SU-DHL-6 (cell line): ENCODE data around the gene RHEX.
"Not testable (repeated sequence)": the region's sequence is repeated elsewhere in the genome, so short reads cannot be mapped to it uniquely, and the experiment has no call there.

Source experiments
- H2AFZ ChIP-seq: fragments of 200-600 bp; sonication (generic); 2 replicates; pipeline ENCODE4 v1.6.1; 2014; ENCODE audit warnings: low read depth, mild to moderate bottlenecking, moderate library complexity, mixed read lengths, antibody characterized with exemption, low read length; ENCODE audit not compliant: severe bottlenecking
- H3F3A ChIP-seq: fragments of 200-600 bp; shearing (Covaris generic); 2 replicates; pipeline ENCODE4 v1.6.0; 2016; ENCODE audit warnings: antibody characterized with exemption, mild to moderate bottlenecking; ENCODE audit not compliant: insufficient read depth
- H3K27ac ChIP-seq: fragments of 200-600 bp; sonication (generic); 2 replicates; pipeline ENCODE4 v1.5.1; 2016; ENCODE audit warnings: low read depth, mild to moderate bottlenecking, low read length, moderate library complexity, mixed read lengths
- H3K27me3 ChIP-seq: fragments of 200-600 bp; sonication (generic), shearing (Covaris generic); 2 replicates; pipeline ENCODE4 v1.6.0; 2014; ENCODE audit warnings: mild to moderate bottlenecking, low read length
- H3K36me3 ChIP-seq: fragments of 200-600 bp; sonication (generic); 2 replicates; pipeline ENCODE4 v1.6.1; 2014; ENCODE audit warnings: mild to moderate bottlenecking, low read length, mixed read lengths
- H3K4me2 ChIP-seq: fragments of 300-600, 200-600 bp; shearing (Covaris generic), sonication (generic); 2 replicates; pipeline ENCODE4 v1.6.0; 2014; ENCODE audit warnings: low read length, low read depth, mild to moderate bottlenecking; ENCODE audit not compliant: poor library complexity, severe bottlenecking
- H3K4me3 ChIP-seq: fragments of 200-600 bp; sonication (generic); 2 replicates; pipeline ENCODE4 v1.5.1; 2014; ENCODE audit warnings: antibody characterized with exemption, low read length, mild to moderate bottlenecking, mixed read lengths; ENCODE audit not compliant: insufficient read depth, poor library complexity, severe bottlenecking
- H3K79me2 ChIP-seq: fragments of 200-600 bp; sonication (generic); 2 replicates; pipeline ENCODE4 v1.6.1; 2014; ENCODE audit warnings: mild to moderate bottlenecking, low read length, moderate library complexity; ENCODE audit not compliant: insufficient read depth
- H3K9ac ChIP-seq: fragments of 200-600 bp; sonication (generic); 2 replicates; pipeline ENCODE4 v1.7.0; 2014; ENCODE audit warnings: mild to moderate bottlenecking, low read length
- H3K9me2 ChIP-seq: fragments of 200-600 bp; sonication (generic); replicated peaks from 2 replicates; pipeline ENCODE4 v1.6.1; 2014; ENCODE audit warnings: low read length; ENCODE audit not compliant: insufficient read depth
- H3K9me3 ChIP-seq: fragments of 200-600 bp; sonication (generic); 2 replicates; pipeline ENCODE4 v1.6.1; 2014; ENCODE audit warnings: low read length, mixed read lengths; ENCODE audit not compliant: insufficient read depth
- H4K20me1 ChIP-seq: fragments of 200-600 bp; sonication (generic); 2 replicates; pipeline ENCODE4 v1.6.1; 2014; ENCODE audit warnings: low read depth, mild to moderate bottlenecking, antibody characterized with exemption, low read length, moderate library complexity, mixed read lengths
- EZH2phosphoT487 ChIP-seq: fragments of 200-600 bp; sonication (generic), shearing (Covaris generic); conservative IDR thresholded peaks from 2 replicates; pipeline ENCODE4 v1.6.1; 2018; ENCODE audit warnings: mild to moderate bottlenecking, antibody characterized with exemption, low read length, moderate library complexity, mixed read lengths
- TF ChIP-seq, protein P1 (sequence below): fragments of 200-600 bp; sonication (generic); IDR thresholded peaks from one replicate; pipeline ENCODE4 v1.5.1; 2017; ENCODE audit warnings: antibody characterized with exemption, mild to moderate bottlenecking, low read length, moderate library complexity; ENCODE audit not compliant: insufficient read depth, poor library complexity, severe bottlenecking

Gene RHEX

DNA sequence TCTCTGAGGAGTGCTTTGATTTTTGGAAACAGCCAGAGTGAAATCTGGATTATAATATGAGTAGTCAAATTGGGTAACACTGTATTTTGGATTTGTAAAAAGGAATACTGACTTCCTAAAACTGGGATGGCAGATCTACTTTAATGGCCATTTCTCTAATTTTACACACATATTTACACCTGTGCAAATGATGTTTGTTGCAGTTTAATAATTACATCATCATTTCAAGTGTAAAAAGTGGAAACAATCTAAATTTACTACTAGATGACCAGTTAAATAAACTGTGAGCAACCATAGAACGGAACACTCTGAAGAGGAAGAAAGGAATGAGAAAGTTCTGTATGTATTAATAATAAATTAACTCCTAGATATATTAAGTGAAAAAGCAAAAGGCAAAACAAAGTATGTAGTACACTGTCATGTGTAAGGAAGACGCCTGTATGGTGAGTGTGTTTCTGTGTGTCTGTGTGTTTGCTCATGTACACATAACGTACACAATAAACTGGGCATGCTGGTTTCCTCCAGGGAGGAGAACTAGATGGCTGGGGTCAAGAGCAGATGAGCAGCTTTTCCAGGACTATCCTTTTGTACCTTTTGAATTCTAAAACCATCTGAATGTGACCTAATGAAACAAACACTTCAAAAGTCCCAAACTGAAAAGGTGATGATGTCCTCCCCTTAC lies 2.9 kb upstream of the RHEX start:
- H3K27ac ChIP-seq, result peak overlapping the region; percentile 96
- TF ChIP-seq, protein P1, sequence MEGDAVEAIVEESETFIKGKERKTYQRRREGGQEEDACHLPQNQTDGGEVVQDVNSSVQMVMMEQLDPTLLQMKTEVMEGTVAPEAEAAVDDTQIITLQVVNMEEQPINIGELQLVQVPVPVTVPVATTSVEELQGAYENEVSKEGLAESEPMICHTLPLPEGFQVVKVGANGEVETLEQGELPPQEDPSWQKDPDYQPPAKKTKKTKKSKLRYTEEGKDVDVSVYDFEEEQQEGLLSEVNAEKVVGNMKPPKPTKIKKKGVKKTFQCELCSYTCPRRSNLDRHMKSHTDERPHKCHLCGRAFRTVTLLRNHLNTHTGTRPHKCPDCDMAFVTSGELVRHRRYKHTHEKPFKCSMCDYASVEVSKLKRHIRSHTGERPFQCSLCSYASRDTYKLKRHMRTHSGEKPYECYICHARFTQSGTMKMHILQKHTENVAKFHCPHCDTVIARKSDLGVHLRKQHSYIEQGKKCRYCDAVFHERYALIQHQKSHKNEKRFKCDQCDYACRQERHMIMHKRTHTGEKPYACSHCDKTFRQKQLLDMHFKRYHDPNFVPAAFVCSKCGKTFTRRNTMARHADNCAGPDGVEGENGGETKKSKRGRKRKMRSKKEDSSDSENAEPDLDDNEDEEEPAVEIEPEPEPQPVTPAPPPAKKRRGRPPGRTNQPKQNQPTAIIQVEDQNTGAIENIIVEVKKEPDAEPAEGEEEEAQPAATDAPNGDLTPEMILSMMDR, result no peak
- no peak for TF ChIP-seq EZH2phosphoT487

DNA sequence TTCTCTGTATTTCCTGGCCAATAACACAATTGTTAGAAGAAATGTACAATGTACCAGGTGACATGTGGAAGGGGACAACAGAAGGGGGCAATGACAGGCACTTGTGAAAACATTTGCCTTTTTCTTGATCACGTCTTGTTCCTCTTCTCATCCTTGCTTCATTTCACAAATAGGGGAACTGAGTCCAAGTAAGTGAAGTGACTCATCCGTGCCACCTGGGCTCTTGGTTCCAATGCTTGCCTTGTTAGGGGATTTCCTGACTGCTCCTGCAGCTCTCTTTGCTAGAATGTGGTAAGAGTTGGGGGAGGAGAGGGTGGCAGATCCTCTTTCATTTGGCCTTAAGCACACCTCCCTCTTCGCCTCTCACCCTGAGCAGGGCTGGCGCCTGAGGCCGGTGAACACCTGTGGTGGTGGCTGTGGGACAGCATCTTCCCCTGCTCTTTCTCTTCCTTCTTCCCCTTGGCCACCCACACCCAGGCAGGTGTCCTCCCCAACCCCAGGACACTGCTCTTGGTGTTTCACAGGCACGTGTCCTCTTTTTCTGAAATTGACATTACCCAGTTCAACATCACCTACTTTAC lies 2.2 kb upstream of the RHEX start:
- Histone ChIP-seq H4K20me1 (no peaks in the 10 kb centered on the region), H3K79me2 (peaks cover 35% of the 10 kb centered on the region), H3K36me3 (no peaks in the 10 kb centered on the region), H3K4me2 (peak overlapping the region; percentile 64), H2AFZ (no peak overlapping the region), H3F3A (peaks cover 64% of the 10 kb centered on the region), H3K27ac (peak overlapping the region; percentile 96), H3K4me3 (peak overlapping the region; percentile 28), H3K9me3 (no peaks in the 10 kb centered on the region), H3K9ac (peak overlapping the region; percentile 74), H3K9me2 (no peaks in the 10 kb centered on the region), H3K27me3 (no peaks in the 10 kb centered on the region)
- TF ChIP-seq, protein P1, result peak; percentile 26
- no peak for TF ChIP-seq EZH2phosphoT487

More for the DNA sequence above, 2.9 kb upstream of the RHEX start:
- peaks cover 66% of the 10 kb centered on the region for H3F3A ChIP-seq
- no peak overlapping the region for H2AFZ ChIP-seq
- peak overlapping the region; percentile 50 for H3K4me2 ChIP-seq
- peak overlapping the region; percentile 33 for H3K9ac ChIP-seq
- no peaks in the 10 kb centered on the region for H3K9me2 ChIP-seq
- H3K36me3 ChIP-seq, result no peaks in the 10 kb centered on the region
- H3K79me2 ChIP-seq, result peaks cover 28% of the 10 kb centered on the region
- peak overlapping the region; percentile 5 for H3K4me3 ChIP-seq
- no peaks in the 10 kb centered on the region for H3K9me3 ChIP-seq
- H3K27me3 ChIP-seq, result no peaks in the 10 kb centered on the region
- H4K20me1 ChIP-seq, result no peaks in the 10 kb centered on the region

DNA sequence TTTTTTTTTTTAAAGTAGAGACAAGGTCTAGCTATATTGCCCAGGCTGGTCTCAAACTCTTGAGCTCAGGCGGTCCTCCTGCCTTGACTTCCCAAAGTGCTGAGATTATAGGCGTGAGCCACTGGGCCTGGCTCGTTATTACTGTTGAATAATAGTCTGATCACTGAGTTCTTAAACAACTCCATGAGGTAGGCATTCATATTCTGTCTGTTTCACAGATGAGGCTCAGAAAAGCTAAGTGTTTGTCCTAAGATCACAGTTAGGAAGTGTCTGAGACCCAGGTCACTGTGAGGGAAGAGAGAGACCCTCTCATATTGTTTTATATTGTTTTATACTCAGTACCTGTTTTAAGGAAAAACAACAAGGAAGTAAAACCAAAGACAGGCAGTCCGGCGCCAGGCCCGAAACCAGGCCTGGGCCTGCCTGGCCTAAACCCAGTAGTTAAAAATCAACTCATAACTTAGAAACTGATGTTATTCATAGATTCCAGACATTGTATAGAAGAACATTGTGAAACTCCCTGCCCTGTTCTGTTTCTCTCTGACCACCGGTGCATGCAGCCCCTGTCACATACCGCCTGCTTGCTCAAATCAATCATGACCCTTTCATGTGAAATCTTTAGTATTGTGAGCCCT lies 625 bp upstream of the RHEX start:
- peak overlapping the region; percentile 83 for H3K4me2 ChIP-seq

DNA sequence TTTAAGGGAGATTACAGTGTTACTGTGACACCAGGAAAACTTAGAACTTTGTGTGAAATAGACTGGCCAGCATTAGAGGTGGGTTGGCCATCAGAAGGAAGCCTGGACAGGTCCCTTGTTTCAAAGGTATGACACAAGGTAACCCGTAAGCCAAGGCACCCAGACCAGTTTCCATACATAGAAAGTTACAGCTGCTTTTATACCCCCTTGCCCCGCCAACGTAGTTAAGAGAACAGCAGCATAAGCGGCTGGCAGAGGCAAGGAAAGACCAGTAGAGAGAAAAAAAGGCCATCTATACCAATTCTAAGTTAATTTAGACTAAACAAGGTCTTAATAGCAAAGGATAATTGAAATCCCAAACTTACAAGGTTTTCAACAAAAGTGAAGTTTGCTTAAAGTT lies 643 bp downstream of the RHEX start:
- H3K9me3 ChIP-seq, H3K36me3 ChIP-seq, H2AFZ ChIP-seq, H4K20me1 ChIP-seq, H3K9me2 ChIP-seq, H3K27me3 ChIP-seq: not testable (repeated sequence)
- Histone ChIP-seq H3K4me3 (peak overlapping the region; percentile 62), H3F3A (peaks cover 60% of the 10 kb centered on the region), H3K79me2 (peaks cover 62% of the 10 kb centered on the region), H3K27ac (peak overlapping the region; percentile 87), H3K9ac (peak overlapping the region; percentile 74), H3K4me2 (peak overlapping the region; percentile 83)

More for the DNA sequence above, 625 bp upstream of the RHEX start:
- not testable (repeated sequence) for H3K9me3 ChIP-seq, H2AFZ ChIP-seq, H3K27me3 ChIP-seq, H4K20me1 ChIP-seq, H3K9me2 ChIP-seq, H3K36me3 ChIP-seq
- Histone ChIP-seq H3K27ac (peak overlapping the region; percentile 96), H3K79me2 (peaks cover 51% of the 10 kb centered on the region), H3K9ac (peak overlapping the region; percentile 74), H3K4me3 (peak overlapping the region; percentile 62), H3F3A (peaks cover 58% of the 10 kb centered on the region)

DNA sequence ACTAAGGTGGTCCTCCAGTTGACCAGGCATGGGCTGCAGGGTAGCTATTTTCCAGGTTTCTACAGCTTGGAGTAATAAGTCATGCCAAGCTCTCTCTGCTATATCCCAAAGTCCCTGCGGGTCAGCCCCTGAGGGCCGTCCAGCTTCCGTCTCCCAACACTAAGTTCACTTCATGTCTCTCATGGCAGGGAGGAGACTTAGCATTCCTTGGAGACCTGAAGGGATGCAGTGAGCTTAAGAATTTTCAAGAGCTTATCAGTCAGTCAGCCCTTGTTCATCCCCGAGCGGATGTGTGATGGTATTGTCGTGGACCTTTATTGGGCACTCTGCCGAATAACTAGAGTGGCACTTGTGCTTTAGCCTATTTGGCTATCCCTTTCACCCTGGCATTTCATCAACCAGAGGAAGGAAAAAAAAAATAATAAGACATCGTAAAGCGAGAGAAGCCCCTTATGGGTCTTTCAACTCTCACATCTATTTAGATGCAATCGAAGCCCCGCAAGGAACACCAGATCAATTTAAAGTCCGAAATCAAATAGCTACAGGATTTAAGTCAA lies 2.2 kb downstream of the RHEX start:
- Histone ChIP-seq H3K9ac (peak overlapping the region; percentile 74), H3K79me2 (peaks cover 76% of the 10 kb centered on the region), H3F3A (peaks cover 46% of the 10 kb centered on the region), H3K4me3 (peak overlapping the region; percentile 40), H3K27ac (peak overlapping the region; percentile 87), H3K4me2 (peak overlapping the region; percentile 83)
- not testable (repeated sequence) for H3K9me3 ChIP-seq, H3K9me2 ChIP-seq, H3K27me3 ChIP-seq, H4K20me1 ChIP-seq, H3K36me3 ChIP-seq, H2AFZ ChIP-seq
